ENCODE measurements around the gene MMP27. TPM values are rescaled to one million over a fixed set of nuclear protein-coding genes. Genes with fewer than 3 reads are reported as not detected.

Gene MMP27
- total RNA-seq, 2 donors from 2014 or later, result not detected

- intact Hi-C loops (cut with DNase I), result no loop called here
- Histone ChIP-seq H3K36me3 (no peaks in the 10 kb centered on the region), H3K27me3 (replicated peaks; ENCODE audit: insufficient read depth) (no peaks in the 10 kb centered on the region), H3K4me1 (replicated peaks) (no peaks in the 10 kb centered on the region), H3K4me3 (no peak overlapping the region), H3K9me3 (no peaks in the 10 kb centered on the region), H3K27ac (no peak overlapping the region)
- TF ChIP-seq POLR2AphosphoS5 (IDR thresholded peaks at IDR 0.05) (no peak), POLR2A (IDR thresholded peaks at IDR 0.05) (no peak), CTCF (IDR thresholded peaks at IDR 0.05) (no peak)
- no peak for DNase-seq (ENCODE audit: low spot score)
Measured at GRCh38 chr11:102722821-102723220, 17.3 kb upstream of the MMP27 start.

GRCh38 chr11:102719620-102720277 is 14.2 kb upstream of the MMP27 start:
- WGBS, result 66% methylated on average over 4 of the region's 4 CpGs
- Histone ChIP-seq H3K27ac (no peak overlapping the region), H3K4me3 (no peak overlapping the region), H3K36me3 (no peaks in the 10 kb centered on the region), H3K9me3 (no peaks in the 10 kb centered on the region), H3K4me1 (replicated peaks) (no peaks in the 10 kb centered on the region), H3K27me3 (replicated peaks; ENCODE audit: insufficient read depth) (no peaks in the 10 kb centered on the region)
- TF ChIP-seq POLR2AphosphoS5 (IDR thresholded peaks at IDR 0.05), result no peak
- no peak for TF ChIP-seq POLR2A (IDR thresholded peaks at IDR 0.05)
- no peak for TF ChIP-seq CTCF (IDR thresholded peaks at IDR 0.05)
- intact Hi-C loops (cut with DNase I), result no loop called here
- no peak for DNase-seq (ENCODE audit: low spot score)

GRCh38 chr11:102717280-102717679 is 11.7 kb upstream of the MMP27 start:
- Histone ChIP-seq H3K36me3 (no peaks in the 10 kb centered on the region), H3K9me3 (no peaks in the 10 kb centered on the region), H3K4me1 (replicated peaks) (no peaks in the 10 kb centered on the region), H3K4me3 (no peak overlapping the region), H3K27ac (no peak overlapping the region), H3K27me3 (replicated peaks; ENCODE audit: insufficient read depth) (no peaks in the 10 kb centered on the region)
- intact Hi-C loops (cut with DNase I), result no loop called here
- no peak for DNase-seq (ENCODE audit: low spot score)
- no peak for TF ChIP-seq CTCF (IDR thresholded peaks at IDR 0.05)
- TF ChIP-seq POLR2A (IDR thresholded peaks at IDR 0.05), result no peak
- no peak for TF ChIP-seq POLR2AphosphoS5 (IDR thresholded peaks at IDR 0.05)

- WGBS, result 88% methylated on average over 1 of the region's 1 CpG
- no peak overlapping the region for H3K27ac ChIP-seq
- intact Hi-C loops (cut with DNase I), result no loop called here
- no peaks in the 10 kb centered on the region for H3K27me3 ChIP-seq (replicated peaks; ENCODE audit: insufficient read depth)
- TF ChIP-seq POLR2AphosphoS5 (IDR thresholded peaks at IDR 0.05) (no peak), CTCF (IDR thresholded peaks at IDR 0.05) (no peak)
- no peak overlapping the region for H3K4me3 ChIP-seq
- H3K9me3 ChIP-seq, result no peaks in the 10 kb centered on the region
- no peaks in the 10 kb centered on the region for H3K4me1 ChIP-seq (replicated peaks)
- H3K36me3 ChIP-seq, result no peaks in the 10 kb centered on the region
- no peak for DNase-seq (ENCODE audit: low spot score)
Measured at GRCh38 chr11:102716527-102716926, 11.0 kb upstream of the MMP27 start.

DNA sequence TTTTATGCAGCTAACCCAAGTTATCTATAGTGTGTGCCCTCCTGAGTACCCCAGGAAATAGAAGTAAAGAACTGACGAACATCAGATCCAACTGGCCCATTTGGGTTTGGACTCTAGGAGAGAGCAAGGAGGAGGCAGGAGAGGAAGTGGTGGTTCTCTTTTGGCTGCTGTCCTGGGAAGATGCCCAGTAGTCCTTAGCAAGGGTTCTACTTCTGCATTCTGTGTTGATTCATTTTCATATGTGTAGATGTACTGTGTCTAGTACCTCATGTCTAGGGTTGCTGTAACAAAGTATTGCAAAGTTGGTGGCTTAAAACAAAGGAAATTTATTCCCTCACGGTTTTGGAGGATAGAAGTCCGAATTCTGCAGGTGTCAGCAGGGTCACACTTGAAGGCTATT is 6.6 kb upstream of the MMP27 start:
- WGBS, result 90% methylated on average over 3 of the region's 3 CpGs
- TF ChIP-seq POLR2A (IDR thresholded peaks at IDR 0.05) (no peak), POLR2AphosphoS5 (IDR thresholded peaks at IDR 0.05) (no peak)

More for the DNA sequence above, 6.6 kb upstream of the MMP27 start:
- Histone ChIP-seq H3K4me1 (replicated peaks) (no peaks in the 10 kb centered on the region), H3K36me3 (no peaks in the 10 kb centered on the region), H3K27me3 (replicated peaks; ENCODE audit: insufficient read depth) (no peaks in the 10 kb centered on the region), H3K27ac (no peak overlapping the region), H3K9me3 (no peaks in the 10 kb centered on the region), H3K4me3 (no peak overlapping the region)
- intact Hi-C loops (cut with DNase I), result no loop called here
- no peak for DNase-seq (ENCODE audit: low spot score)
